Stimulated activated CD8-positive, alpha-beta memory T cell treated with anti-CD3 and anti-CD28 coated beads, Interleukin-15, amount 100 ng/mL, for 4 hours (primary cell): ENCODE measurements around the gene ZNF345.
A peak's percentile ranks its signal among the peaks of the same experiment; 100 is the strongest.

ENCODE experiments used
- DNase-seq, 2 donors: peaks; one replicate each; pipeline ENCODE4 v3.0.0-alpha.2; 2020; ENCODE audit warnings: low read depth in 2 of 2

The ZNF345 gene

DNA sequence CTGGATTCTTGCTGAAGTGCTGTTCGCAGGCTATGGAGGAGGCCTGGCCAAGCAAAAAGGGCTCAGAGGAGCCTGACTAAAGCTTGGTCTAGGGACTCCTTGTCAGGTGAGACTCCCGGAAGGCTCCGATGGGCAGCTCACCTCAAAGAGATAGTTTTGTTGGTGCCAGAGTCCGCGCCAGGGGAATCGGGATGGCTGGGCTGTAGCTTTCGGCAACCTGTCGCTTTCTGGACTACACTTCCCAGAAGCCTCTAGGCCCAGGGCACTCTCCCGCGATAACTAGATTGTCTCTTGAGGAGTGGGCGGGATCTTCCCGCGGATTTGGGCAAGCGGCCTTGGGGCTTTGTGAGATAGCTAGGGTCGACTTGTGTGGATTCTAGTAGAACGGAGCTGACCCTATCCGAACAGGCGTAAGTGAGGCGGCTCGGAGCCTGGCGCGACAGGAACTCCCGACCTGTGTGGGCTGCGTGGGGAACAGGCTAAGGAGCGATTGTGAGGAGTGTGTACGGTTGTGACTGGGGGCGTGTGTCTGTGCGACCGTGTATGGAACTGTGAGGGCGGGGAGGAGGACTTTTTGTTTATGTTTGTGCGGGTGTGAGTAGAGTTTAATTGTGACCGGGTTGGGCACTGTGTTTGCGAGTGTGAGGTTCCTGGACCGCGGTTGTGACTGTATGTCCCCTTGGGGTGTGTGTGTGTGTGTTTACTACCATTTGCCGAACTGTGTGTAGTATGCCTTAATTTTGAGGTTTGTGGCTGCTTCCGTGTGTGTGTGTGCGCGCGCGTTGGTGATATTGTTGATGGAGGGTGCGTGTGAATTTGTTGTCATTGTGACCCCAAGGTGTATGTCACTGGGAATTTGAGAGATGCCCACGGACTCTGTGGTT is at the start of gene ZNF345:
Gene ZNF345 (plus strand): TSS at position 318 of the 884 bp plus-strand sequence. CDS start 25,955 bp downstream, outside the sequence.
- peak; percentile 68 to 81 for DNase-seq

DNA sequence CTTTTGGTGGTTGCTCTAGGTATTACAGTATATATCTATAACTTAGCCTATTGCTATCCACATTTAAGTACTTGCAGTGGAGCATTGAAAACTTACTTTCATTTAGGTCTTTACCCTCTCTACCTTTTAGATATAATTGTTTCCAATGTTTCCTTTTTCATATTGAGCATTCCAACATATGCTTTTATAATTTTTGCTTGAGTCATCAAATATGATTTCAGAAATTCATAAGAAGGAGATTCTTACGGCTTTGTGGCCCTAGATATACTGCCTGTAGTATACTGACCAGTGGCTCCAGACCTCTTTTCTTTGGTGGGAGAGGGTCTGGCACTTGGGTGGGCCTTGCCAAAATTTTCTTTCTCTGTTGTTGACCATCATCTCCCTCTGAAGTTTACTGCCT is 45.3 kb upstream of the ZNF345 start:
- no peak for DNase-seq

- DNase-seq: no peak
Measured at GRCh38 chr19:36807029-36807428, 43.6 kb upstream of the ZNF345 start.

DNA sequence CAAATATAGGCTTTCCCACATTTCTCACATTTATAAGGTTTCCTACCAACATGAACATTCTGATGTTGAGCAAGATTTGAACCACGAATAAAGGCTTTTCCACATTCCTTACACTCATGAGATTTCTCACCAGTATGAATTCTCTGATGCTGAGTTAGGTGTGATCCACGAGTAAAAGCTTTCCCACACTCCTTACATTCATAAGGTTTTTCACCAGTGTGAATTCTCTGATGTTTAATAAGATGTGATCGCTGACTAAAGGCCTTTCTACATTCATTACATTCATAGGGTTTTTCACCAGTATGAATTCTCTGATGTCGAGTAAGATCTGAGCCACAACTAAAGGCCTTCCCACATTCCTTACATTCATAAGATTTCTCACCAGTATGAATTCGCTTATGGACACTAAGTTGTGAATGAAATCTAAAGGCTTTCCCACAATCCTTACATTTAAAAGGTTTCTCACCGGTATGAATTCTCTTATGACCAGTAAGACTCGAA is 31.5 kb upstream of the ZNF345 start:
- DNase-seq: no peak

- DNase-seq: no peak
Measured at GRCh38 chr19:36821758-36822157, 28.9 kb upstream of the ZNF345 start.

DNA sequence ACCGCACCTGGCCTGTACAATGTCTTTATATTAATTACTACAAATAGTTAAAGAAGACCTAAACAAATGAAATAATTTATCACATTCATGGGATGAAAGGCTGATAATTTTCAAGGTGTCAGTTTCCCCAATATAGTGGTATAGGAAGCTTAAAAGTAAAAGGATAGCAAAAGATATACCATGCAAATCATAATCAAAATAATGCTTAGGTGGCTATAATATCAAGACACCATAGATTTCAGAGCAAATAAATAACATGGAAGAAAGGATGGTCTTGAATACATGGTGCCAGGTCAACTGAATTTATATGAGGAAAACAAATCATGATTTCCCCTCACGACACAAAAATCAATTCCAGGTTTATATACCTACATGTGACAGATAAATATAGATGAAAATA is 17.2 kb upstream of the ZNF345 start:
- DNase-seq: no peak

DNA sequence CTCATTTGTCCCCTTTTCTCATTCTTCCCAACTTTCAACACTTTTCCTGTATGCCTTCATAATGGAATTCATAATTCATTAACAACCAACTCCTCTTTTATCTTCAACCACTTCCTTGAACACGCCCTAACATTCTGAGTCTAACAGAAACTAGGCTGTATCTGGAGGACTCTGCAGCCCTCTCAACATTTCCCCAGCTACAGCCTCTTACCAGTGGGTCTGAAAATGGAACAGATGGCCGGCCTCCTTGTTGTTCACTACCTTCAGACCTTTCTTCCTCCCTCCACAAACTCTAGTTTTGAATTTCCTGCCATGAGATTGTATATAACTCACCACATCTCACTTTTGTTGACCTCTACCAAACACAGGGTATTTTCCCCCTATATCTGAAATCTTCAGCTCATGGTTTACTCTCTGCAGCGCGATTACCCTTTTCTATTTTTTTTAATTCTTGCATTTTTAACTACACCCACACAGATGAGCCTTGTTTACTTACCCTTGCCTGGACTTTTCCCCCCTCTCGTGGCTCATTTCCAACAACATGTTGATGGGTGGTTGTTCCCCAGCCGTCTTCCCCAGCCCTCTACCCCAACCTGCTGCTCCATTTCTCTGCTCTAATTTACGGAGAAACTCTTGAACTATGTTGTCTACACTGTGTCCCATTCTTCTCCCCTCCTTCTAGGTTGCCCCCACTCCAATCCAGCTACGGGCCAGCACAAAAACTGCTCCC is 13.3 kb upstream of the ZNF345 start:
- no peak for DNase-seq

- peak; percentile 65 to 74 for DNase-seq
Measured at GRCh38 chr19:36837906-36838783, 12.5 kb upstream of the ZNF345 start, which contains the start of gene ZNF790. Gene ZNF790 (minus strand): TSS chr19:36838387. CDS start chr19:36825619, 12,768 bp downstream.

- no peak for DNase-seq
Measured at GRCh38 chr19:36838784-36839324, 11.8 kb upstream of the ZNF345 start.

DNA sequence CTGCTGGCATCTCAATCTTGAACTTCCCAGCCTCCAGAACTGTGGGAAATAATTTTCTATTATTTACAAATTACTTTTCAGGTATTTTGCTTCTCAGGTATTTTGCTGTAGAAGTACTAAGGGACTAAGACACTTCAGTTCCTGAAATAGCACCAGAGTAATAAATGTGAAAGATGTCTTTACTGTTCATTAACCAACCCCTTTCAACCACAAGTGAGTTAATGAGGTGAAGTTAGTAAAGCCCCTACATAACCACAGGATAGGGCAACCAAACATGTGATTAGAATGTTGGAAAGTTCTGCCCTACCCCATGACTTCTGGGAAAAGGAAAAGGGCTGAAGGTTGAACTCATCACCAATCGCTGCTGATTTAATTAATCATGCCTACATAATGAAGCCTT is 2.7 kb upstream of the ZNF345 start:
- DNase-seq: no peak

- peak; percentile 77 to 85 for DNase-seq
Measured at GRCh38 chr19:36849701-36850558, 746 bp upstream of the ZNF345 start.

GRCh38 chr19:36851898-36852297 is 1.2 kb downstream of the ZNF345 start:
- DNase-seq: no peak

GRCh38 chr19:36876993-36877938 is 26.6 kb downstream of the ZNF345 start:
- no peak for DNase-seq

- DNase-seq: no peak
Measured at GRCh38 chr19:36891768-36892357, 41.2 kb downstream of the ZNF345 start.

DNA sequence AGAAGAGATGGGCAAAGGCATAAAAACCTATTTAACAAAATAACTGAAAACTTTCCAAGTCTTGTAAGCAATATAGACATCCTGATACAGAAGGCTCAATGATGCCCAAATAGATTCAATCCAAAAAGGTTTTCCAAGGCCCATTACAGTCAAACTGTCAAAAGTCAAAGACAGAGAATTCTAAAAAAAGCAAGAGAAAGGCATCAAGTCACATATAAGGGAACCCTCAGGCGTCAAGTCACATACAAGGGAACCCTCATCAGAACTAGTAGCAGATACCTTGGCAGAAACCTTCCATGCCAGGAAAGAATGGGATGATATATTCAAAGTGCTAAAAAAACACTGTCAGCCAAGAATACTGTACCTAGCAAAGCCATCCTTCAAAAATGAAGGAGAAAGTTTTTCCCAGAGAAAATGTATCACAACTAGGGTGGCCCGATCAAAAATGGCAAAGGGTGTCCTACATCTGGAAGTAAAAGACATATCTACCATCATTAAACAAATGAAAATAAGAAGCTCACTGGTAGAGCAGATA is 44.2 kb downstream of the ZNF345 start:
- DNase-seq: no peak

- no peak for DNase-seq
Measured at GRCh38 chr19:36898422-36898821, 47.7 kb downstream of the ZNF345 start.

- DNase-seq: peak; percentile 78 to 80
Measured at GRCh38 chr19:36915992-36916830, 65.5 kb downstream of the ZNF345 start, which contains the start of the genes ZNF568 and ZNF829. Gene ZNF568 (plus strand): TSS chr19:36916332. CDS start chr19:36922771, 6,439 bp downstream. Gene ZNF829 (minus strand): TSS chr19:36916291. CDS start chr19:36915167, 1,124 bp downstream.
